ENCODE measurements around the gene RSPRY1. TPM values are rescaled to one million over a fixed set of nuclear protein-coding genes. Genes with fewer than 3 reads are reported as not detected.

The RSPRY1 gene
- total and polyA plus RNA-seq, 2 donors from 2014 or later = 14.4 to 32.2 TPM

DNA sequence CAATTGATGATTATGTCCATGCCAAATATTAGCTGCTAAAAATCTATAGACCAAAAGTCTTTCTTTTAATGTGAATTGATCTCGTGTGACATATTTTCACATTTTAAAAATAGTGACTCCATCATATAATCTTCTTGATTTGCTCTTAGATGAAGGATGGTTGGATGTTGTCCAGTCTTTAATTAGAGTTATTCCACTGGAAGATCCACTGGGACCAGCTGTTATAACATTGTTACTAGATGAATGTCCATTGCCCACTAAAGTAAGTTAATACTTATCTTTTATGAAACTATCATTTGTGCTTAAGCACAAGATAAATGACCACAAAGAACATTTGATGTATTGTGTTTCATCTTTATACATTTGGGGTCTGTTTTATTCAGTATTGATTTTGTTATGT, 22.8 kb downstream of the RSPRY1 start:
- FAIRE-seq = no peak
- peaks cover 5 to 58% (median 30%) of the 10 kb centered on the region in 3 donors for H3K36me3 ChIP-seq (ENCODE audit: control insufficient read depth in 2 of 3, insufficient read depth in 3 of 3, low read length in 3 of 3)
- TF ChIP-seq, protein P1, sequence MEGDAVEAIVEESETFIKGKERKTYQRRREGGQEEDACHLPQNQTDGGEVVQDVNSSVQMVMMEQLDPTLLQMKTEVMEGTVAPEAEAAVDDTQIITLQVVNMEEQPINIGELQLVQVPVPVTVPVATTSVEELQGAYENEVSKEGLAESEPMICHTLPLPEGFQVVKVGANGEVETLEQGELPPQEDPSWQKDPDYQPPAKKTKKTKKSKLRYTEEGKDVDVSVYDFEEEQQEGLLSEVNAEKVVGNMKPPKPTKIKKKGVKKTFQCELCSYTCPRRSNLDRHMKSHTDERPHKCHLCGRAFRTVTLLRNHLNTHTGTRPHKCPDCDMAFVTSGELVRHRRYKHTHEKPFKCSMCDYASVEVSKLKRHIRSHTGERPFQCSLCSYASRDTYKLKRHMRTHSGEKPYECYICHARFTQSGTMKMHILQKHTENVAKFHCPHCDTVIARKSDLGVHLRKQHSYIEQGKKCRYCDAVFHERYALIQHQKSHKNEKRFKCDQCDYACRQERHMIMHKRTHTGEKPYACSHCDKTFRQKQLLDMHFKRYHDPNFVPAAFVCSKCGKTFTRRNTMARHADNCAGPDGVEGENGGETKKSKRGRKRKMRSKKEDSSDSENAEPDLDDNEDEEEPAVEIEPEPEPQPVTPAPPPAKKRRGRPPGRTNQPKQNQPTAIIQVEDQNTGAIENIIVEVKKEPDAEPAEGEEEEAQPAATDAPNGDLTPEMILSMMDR (IDR thresholded peaks at IDR 0.05; ENCODE audit: borderline replicate concordance, extremely low read depth, insufficient read depth) = no peak
- H3K27ac ChIP-seq (ENCODE audit: low read depth in 2 of 2, low read length in 2 of 2) = no peak overlapping the region
- no peaks in the 10 kb centered on the region for H3K9me3 ChIP-seq (ENCODE audit: control insufficient read depth in 2 of 3, insufficient read depth in 1 of 3, low read length in 3 of 3)
- no peak for DNase-seq
- intact Hi-C loops (cut with DNase I) = no loop called here
- no peak overlapping the region for H3K4me3 ChIP-seq (ENCODE audit: low read length in 3 of 3)
- H3K4me1 ChIP-seq (ENCODE audit: control insufficient read depth in 2 of 3, insufficient read depth in 2 of 3, low read depth in 1 of 3, low read length in 3 of 3) = no peaks in the 10 kb centered on the region
- no peak overlapping the region for H3K9ac ChIP-seq (ENCODE audit: low read length in 3 of 3)
- no peaks in the 10 kb centered on the region for H3K27me3 ChIP-seq (ENCODE audit: control insufficient read depth, insufficient read depth, low read length)

DNA sequence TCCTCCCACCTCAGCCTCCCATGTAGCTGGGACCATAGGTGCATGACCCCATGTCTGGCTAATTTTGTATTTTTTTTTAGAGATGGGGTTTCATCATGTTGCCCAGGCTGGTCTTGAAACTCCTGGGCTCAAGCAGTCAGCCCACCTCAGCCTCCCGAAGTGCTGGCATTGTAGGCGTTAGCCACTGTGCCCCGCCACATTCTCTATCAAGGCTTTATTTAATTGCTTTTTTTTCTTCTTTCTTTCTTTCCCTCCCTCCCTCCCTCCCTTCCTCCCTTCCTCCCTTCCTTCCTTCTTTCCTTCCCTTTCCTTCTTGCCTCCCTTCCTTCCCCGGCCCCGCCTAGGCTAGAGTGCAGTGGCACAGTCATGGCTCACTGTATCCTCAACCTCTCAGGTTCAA, 23.7 kb downstream of the RSPRY1 start:
- TF ChIP-seq, protein P1 (IDR thresholded peaks at IDR 0.05; ENCODE audit: borderline replicate concordance, extremely low read depth, insufficient read depth) = no peak
- Histone ChIP-seq H3K4me1 (ENCODE audit: control insufficient read depth in 2 of 3, insufficient read depth in 2 of 3, low read depth in 1 of 3, low read length in 3 of 3) (no peaks in the 10 kb centered on the region), H3K9me3 (ENCODE audit: control insufficient read depth in 2 of 3, insufficient read depth in 1 of 3, low read length in 3 of 3) (no peaks in the 10 kb centered on the region), H3K9ac (ENCODE audit: low read length in 3 of 3) (no peak overlapping the region), H3K36me3 (ENCODE audit: control insufficient read depth in 2 of 3, insufficient read depth in 3 of 3, low read length in 3 of 3) (peaks cover 7 to 66% (median 30%) of the 10 kb centered on the region in 3 donors), H3K27me3 (ENCODE audit: control insufficient read depth, insufficient read depth, low read length) (no peaks in the 10 kb centered on the region), H3K4me3 (ENCODE audit: low read length in 3 of 3) (no peak overlapping the region), H3K27ac (ENCODE audit: low read depth in 2 of 2, low read length in 2 of 2) (no peak overlapping the region)
- no peak for DNase-seq
- intact Hi-C loops (cut with DNase I) = no loop called here
- no peak for FAIRE-seq

DNA sequence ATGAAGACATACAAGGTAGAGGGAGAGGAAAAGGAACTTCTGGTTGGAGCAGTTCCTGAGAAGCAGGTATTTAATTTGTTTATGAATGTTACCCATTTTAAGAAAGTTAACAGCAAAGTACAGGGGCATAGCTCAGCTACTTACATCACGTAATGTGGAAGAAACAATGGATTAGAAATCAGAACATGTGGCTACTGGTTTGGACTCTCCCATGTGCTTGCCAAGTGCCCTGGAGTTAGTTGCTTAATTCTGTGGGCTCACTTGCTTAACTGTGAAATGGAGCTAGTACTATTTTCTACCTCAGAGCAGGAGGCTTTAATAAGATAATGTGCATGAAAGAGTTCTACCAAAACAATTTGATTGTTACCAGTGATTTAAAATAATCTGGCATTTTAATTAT, 27.3 kb downstream of the RSPRY1 start:
- intact Hi-C loops (cut with DNase I) = no loop called here
- Histone ChIP-seq H3K27me3 (ENCODE audit: control insufficient read depth, insufficient read depth, low read length) (no peaks in the 10 kb centered on the region), H3K4me1 (ENCODE audit: control insufficient read depth in 2 of 3, insufficient read depth in 2 of 3, low read depth in 1 of 3, low read length in 3 of 3) (no peaks in the 10 kb centered on the region), H3K4me3 (ENCODE audit: low read length in 3 of 3) (no peak overlapping the region), H3K9me3 (ENCODE audit: control insufficient read depth in 2 of 3, insufficient read depth in 1 of 3, low read length in 3 of 3) (peaks cover 0 to 7% (median 0%) of the 10 kb centered on the region in 3 donors), H3K36me3 (ENCODE audit: control insufficient read depth in 2 of 3, insufficient read depth in 3 of 3, low read length in 3 of 3) (peaks cover 17 to 67% (median 32%) of the 10 kb centered on the region in 3 donors), H3K27ac (ENCODE audit: low read depth in 2 of 2, low read length in 2 of 2) (no peak overlapping the region), H3K9ac (ENCODE audit: low read length in 3 of 3) (no peak overlapping the region)
- DNase-seq (no peak), FAIRE-seq (no peak)
- TF ChIP-seq, protein P1 (IDR thresholded peaks at IDR 0.05; ENCODE audit: borderline replicate concordance, extremely low read depth, insufficient read depth) = no peak

DNA sequence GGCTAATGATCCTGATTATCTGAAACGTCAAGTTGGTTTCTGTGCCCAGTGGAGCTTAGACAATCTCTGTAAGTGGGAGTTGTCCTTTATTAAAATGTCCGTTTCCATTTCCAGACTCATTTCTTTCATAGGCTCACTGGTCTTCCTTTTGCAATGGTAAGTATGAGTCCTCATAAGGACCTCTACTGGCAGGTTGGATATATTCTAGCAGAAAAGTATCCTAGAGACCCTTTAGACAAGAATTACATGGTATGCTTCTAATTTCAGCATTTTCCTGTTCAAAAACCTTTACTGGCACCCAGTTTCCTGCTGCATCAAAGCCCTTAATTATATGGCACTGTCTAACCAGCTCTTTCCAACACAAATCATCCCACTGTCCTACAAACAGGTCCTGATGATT, 30.8 kb downstream of the RSPRY1 start:
- no peak overlapping the region for H3K27ac ChIP-seq (ENCODE audit: low read depth in 2 of 2, low read length in 2 of 2)
- peaks cover 17 to 67% (median 39%) of the 10 kb centered on the region in 3 donors for H3K36me3 ChIP-seq (ENCODE audit: control insufficient read depth in 2 of 3, insufficient read depth in 3 of 3, low read length in 3 of 3)
- no peak for DNase-seq
- TF ChIP-seq, protein P1 (IDR thresholded peaks at IDR 0.05; ENCODE audit: borderline replicate concordance, extremely low read depth, insufficient read depth) = no peak
- no peak overlapping the region for H3K4me3 ChIP-seq (ENCODE audit: low read length in 3 of 3)
- H3K4me1 ChIP-seq (ENCODE audit: control insufficient read depth in 2 of 3, insufficient read depth in 2 of 3, low read depth in 1 of 3, low read length in 3 of 3) = no peaks in the 10 kb centered on the region
- H3K9me3 ChIP-seq (ENCODE audit: control insufficient read depth in 2 of 3, insufficient read depth in 1 of 3, low read length in 3 of 3) = peaks cover 0 to 7% (median 0%) of the 10 kb centered on the region in 3 donors
- intact Hi-C loops (cut with DNase I) = no loop called here
- FAIRE-seq = no peak
- H3K27me3 ChIP-seq (ENCODE audit: control insufficient read depth, insufficient read depth, low read length) = no peaks in the 10 kb centered on the region
- H3K9ac ChIP-seq (ENCODE audit: low read length in 3 of 3) = no peak overlapping the region
